ENCODE data around the gene C4orf17.
"Not testable (repeated sequence)": the region's sequence is repeated elsewhere in the genome, so short reads cannot be mapped to it uniquely, and the experiment has no call there.

The C4orf17 gene

GRCh38 chr4:99510721-99511120, at the start of gene C4orf17:
Gene C4orf17 (plus strand): TSS chr4:99511021. CDS start chr4:99513082, 2,061 bp downstream.
- DNase-seq (ENCODE audit: low spot score), result no peak

DNA sequence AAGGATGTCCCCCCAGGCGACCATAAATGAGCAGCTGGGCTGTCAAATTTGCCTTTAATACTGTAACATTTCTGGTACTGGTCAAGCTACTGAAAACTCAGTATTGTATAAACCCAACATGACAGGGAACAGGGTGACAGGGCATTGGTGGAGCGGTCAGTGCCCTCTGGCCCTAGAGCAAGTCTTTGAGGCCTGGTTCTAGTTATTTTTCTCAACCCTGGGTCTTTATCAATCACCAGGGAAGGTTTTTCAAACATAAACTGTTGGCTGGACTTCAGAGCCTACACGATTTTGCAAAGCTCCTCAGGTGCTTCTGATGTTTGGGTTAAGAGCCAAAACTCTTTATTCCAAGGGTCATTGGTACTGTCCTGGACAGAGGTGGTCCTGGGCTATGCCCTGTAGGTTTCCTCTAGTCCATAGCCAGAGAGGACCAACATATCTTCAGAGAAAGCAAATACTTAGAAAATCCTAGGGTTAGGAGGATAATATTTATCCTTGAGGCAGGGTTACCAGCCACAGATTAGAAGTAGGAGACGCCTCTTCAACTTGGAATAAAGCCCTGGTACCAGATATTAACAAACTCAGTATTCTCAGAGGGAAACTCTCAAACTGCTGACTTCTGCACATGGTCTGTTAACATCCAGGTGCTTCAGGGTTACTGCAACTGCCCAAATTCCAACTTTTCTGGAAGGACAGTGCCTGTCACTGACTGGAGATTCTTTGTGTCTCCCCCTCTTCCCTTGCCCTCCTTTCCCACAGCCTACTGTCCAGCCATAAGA, 49.0 kb upstream of the C4orf17 start:
- DNase-seq (ENCODE audit: low spot score), result no peak

- DNase-seq (ENCODE audit: low spot score), result peak; percentile 84
Observed at GRCh38 chr4:99462875-99463464, 47.9 kb upstream of the C4orf17 start.

DNA sequence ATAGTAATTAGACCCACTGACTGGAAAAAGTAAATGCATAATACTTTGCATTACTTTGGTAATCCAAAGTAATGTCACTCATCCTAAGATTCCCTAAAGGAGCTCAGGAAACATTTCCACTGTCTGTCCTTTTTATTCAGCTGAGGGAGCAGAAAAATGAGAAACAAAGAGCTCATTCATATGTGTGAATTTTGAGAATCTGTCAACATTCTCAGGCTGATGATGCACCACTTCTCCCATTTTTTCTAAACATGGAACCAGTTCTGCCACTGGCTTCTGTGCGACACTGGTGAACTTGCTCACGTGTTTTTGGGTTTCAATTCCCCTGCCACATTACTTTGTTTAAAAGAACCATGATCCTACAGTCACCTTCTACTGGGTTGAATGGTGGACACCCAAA, 47.3 kb upstream of the C4orf17 start:
- no peak for DNase-seq (ENCODE audit: low spot score)

DNA sequence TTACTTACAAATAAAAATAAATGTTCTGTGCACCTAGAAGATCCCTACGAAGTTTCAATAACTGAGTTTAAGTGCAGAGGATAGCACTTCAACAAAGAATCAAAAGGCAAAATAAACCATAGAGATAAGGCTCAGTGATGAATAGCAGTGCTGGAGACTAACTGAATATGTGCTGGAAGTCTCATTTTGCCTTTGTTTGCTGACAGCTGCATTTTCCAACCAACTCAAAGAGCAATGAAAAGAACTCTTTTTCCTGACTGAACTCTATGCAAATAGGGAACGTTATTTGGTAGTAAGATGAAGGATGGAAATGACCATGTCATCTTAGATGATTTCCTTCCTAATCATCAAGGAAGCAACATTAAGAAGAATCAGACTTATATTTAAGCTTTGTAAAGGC, 42.9 kb upstream of the C4orf17 start:
- no peak for DNase-seq (ENCODE audit: low spot score)

DNA sequence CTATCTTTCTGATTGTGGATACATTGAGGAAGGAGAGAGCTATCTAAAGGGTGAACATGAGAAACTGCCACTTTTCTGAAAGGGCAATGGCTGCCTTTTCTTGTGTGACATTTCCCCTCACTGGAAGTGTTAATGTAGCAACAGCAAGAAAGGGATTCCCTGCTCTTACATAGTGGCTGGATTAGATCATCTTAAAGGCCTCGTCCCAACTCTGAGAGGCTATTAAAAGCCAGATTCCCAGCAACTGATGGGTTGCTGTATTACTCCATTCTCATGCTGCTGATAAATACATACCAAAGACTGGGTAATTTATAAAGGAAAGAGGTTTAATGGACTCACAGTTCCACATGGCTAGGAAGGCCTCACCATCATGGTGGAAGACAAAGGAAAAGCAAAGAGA, 41.9 kb upstream of the C4orf17 start:
- peak; percentile 23 for DNase-seq (ENCODE audit: low spot score)

DNA sequence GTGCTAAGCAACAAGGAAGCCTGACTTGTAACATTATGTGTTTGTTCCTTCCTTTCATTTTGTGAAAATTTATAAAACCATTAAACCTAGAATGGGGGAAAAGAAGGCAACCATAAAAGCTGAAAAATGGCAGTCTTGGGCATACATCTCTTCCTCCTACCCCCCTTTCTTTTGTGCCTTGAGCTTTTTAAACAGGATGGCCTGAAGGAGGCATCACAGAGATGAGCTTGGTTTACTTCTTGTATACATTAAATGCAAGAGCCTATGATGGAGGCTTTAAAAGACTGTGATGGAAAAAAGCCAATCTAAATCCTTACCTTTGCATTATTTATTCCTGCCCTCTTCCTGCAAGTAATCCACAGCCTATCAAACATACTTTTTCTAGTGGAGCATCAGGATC, 39.5 kb upstream of the C4orf17 start:
- no peak for DNase-seq (ENCODE audit: low spot score)

- DNase-seq (ENCODE audit: low spot score), result no peak
Observed at GRCh38 chr4:99471896-99472295, 38.9 kb upstream of the C4orf17 start.

DNA sequence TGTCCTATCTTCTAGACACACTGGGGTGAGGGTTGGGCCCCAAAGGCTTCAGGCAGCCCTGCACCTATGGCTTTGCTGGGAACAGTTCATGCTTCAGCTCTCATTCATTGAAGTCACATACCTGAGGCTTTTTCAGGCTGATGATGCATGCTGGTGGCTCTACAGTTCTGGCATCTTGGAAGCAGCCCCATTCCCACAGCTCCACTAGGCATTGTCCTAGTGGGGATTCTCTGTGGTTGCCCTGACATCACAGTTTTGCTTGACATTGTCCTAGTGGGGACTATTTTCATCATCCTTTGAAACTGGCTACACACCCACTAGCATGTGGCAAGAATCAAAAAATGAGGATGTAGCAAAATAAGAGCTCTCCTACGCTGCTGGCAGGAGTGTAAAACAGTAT, 37.7 kb upstream of the C4orf17 start:
- DNase-seq (ENCODE audit: low spot score), result no peak

DNA sequence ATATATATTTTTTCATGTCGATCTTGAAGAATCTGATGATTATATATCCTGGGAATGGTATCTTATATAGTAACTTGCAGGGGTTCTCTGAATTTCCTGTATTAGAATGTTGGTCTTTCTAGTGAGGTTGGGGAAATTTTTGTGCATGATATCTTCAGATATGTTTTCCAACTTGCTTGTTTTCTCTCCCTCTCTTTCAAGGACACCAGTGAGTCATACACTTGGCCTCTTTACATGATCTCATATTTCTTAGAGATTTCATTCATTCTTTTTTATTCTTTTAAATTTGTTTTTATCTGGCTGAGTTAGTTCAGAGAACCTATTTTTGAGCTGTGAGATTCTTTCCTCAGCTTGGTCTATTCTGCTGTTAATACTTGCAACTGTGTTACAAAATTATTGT, 27.2 kb upstream of the C4orf17 start:
- no peak for DNase-seq (ENCODE audit: low spot score)

DNA sequence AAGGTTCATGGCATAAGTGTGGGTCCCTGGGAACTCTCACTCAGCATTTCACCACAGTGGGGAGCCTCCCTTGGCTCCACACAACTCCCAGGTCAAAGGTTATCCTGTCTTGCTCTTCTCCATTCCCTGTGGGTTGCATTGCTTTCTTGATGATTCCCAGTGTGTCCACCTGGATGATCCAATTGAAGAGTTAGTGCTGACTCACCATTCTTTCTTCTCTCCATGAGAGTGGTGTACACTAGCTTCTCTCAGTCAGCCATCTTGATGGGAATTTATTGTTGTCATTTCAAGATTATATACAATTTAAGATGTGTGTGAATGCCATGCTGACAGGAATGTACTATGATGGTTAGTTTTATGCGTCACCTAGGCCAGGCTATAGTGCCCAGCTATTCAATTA, 25.6 kb upstream of the C4orf17 start:
- no peak for DNase-seq (ENCODE audit: low spot score)

DNA sequence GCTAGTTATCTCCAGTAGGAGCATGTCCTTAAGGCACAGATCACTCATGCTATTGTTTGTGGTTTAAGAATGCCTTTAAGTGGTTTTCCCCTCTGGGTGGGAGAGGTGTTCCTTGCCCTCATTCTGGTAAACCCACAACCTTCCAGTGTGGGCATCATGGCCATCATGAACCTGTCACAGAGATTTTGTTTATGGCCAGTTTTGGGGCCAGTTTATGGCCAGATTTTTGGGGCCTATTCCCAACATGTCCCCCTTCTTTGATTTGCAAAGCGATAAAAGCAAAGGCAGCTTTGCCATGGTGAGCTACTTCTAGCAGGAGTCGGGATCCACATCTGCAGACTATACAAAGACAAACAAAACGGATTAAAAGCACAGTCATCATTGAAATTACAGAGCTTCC, 24.2 kb upstream of the C4orf17 start:
- DNase-seq (ENCODE audit: low spot score), result not testable (repeated sequence)

DNA sequence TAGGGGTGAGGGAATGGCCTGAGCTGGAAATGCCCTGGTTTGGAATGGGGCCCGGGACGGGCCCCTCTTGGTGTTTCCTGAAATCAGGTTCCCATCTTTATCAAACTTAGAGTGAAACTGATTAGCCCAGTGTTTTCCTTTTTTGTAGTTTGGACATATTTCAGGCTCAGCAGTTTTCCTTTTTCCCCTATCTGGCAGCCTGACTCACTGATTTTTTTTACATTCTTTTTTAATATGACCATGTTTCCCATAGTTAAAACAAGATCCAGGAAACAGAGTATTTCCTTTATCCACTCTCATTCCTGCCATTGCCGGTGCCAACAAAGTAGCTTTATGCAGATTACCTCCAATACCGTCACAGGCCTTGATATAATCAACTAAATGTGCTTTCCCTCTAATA, 20.5 kb upstream of the C4orf17 start:
- DNase-seq (ENCODE audit: low spot score), result no peak

DNA sequence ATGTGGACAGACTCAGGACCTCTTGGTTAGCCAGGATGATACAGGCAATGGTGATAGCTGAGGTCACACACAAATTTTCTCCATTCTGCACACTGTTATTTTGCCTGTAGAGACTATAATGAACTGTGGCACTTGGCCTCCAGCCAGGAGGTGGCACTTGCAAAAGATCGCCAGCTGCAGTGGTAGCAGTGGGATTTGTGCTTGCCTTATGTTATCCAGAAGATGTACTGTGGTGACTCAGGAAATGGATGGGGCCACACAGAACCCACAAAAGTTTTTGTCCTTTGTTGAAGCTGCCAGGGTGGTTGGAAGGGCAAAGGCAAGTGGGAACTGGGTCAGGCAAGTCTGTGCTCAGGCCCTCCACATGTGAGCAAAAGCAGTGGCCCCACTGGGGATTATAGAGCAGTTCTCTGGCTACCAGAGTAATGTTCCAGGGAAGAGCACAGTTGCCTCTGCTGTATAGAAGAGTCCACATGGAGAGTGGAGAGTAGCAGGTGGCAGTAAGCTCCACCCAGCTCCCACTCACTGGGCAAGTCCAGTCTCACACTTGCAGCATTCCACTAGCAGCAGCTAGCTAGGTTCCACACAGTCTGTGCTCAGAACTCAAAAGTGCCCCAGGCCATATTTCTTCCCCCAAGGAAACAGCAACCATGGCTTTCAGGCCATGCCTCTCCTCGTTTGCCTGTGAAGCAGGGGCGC, 5.9 kb upstream of the C4orf17 start:
- DNase-seq (ENCODE audit: low spot score), result no peak

DNA sequence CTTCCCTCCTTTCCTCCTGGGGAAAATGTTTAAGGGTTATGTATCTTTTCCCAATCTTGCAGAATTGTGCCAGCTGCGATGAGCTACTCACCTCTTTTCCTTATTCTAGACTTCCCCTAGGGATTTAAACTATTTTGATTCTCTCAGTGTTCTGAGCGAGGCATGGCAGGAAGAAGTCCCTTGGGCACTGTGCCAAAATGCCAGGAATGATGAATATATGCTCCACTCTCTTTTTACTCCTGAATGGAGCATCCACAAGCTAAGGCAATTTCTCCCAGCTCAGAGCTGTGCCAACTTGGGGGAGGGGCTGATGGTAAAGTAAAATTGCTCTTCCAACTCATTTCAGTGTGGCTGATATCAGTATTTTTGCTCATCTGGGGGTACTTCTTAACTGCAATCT, 4.0 kb upstream of the C4orf17 start:
- no peak for DNase-seq (ENCODE audit: low spot score)

- DNase-seq (ENCODE audit: low spot score), result no peak
Observed at GRCh38 chr4:99507349-99507748, 3.5 kb upstream of the C4orf17 start.

DNA sequence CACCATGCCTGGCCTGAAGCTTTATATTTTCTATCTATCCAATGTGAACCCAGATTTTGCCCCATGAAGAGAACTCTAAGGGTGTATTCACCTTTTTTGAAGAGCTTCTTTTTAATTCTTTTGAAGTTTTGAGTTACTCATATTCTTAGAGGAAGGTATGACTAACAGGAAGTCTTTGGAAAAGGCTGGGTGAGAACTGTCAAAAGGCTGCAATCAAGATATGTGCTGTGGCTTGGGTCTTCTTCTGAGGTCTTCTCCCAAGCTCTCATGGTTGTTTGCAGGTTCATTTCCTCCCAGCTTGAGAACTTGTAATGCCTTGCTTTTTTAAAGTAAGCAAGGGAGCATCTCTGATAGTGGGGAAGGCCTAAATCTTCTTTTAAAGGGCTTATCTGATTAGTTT, 3.1 kb upstream of the C4orf17 start:
- DNase-seq (ENCODE audit: low spot score), result no peak

DNA sequence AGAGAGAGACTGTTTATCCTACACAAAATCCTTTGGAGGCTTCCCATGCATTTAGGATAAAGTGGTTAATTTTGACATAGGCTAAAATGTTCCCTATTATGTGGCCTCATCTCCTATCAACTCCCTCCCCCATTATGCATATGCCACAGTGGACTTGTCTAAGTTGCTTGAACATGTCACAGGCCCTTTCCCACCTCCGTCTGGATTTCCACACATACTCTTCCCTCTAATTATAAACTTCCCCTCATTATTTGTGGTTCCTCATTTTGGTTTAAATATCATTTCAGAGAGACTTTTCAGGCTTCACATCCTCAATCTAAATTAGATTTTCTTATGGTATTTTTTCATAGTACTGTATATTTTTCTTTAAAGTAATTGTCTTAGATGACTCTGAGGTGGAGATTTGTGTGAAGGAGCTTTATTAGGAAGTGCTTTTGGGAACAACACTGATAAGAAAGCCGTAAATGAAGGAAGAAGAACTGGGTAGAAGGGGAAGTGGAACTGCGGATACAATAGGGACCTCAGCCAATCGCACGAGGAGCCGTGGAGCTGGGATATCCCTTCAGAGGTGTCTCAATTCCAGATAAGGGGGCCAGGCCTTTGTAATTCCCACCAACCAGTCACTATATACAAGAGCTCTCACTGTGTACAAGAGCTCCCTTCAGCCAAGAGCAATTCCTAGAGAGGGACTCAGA, 7.9 kb downstream of the C4orf17 start:
- no peak for DNase-seq (ENCODE audit: low spot score)

DNA sequence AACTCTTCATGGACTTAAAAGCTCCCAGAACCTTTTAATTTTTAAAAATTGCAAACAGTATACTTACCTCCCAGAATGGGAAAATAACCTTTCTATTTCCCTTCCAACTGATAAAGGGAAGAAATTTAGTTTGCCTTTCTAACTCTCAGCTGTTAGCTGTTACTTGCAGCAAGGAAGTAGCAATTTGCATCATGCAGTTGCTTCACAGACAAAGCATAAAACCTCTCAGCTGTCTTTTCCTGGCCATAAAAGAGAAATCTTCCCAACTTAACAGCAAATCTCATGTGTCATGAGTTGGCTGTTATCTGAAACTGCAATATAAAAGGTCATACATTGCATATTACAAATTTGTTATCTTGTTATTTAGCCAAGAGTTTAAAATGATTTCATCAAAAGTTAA, 18.4 kb downstream of the C4orf17 start:
- no peak for DNase-seq (ENCODE audit: low spot score)

GRCh38 chr4:99529956-99530355, 19.1 kb downstream of the C4orf17 start:
- DNase-seq (ENCODE audit: low spot score), result no peak

DNA sequence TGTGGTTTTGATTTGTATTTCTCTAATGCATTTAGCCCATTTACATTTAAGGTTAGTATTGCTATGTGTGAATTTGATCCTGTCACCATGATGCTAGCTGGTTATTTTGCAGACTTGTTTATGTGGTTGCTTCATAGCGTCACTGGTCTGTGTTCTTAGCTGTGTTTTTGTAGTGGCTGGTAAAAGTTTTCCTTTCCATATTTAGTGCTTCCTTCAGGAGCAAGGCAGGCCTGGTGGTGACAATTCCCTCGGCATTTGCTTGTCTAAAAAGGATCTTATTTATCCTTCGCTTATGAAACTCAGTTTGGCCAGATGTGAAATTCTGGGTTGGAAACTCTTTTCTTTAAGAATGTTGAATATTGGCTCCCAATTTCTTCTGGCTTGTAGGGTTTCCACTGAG, 23.9 kb downstream of the C4orf17 start:
- DNase-seq (ENCODE audit: low spot score), result not testable (repeated sequence)

DNA sequence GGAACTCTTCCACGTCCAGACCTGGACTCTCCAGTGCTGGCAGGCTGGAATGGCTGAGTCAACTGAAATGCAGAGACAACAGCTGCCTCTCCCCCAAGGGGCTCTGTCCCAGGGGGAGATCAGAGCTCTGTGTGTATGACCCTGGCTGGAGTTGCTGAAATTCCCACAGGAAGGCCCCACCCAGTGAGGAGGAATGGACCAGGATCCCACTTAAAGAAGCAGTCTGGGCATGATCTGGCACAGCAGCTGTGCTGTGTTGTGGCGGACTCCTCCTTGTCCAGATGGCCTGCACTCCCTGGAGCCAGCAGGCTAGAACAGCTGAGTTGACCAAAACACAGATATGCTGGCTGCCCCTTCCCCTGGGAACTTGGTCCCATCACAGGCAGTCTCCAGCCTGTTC, 25.4 kb downstream of the C4orf17 start:
- DNase-seq (ENCODE audit: low spot score), result no peak

GRCh38 chr4:99536848-99537247, 26.0 kb downstream of the C4orf17 start:
- DNase-seq (ENCODE audit: low spot score), result no peak

All from AG20443 (cell line).